Activated naive CD8-positive, alpha-beta T cell treated with anti-CD3 and anti-CD28 coated beads, Interleukin-2, amount 10 ng/mL, durations not matched to agents 7 days and 5 days (primary cell): ENCODE results near the gene CDC42EP3. TPM values are rescaled to one million over a fixed set of nuclear protein-coding genes. Genes with fewer than 3 reads are reported as not detected.

Experiments used
- ATAC-seq: fragments of 150-1000 bp; cut with Tn5 transposase; one replicate; pipeline ENCODE4 v1.10.0; 2021; ENCODE audit warnings: low read depth, moderate library complexity
- POLR2A ChIA-PET: fragments of 350-600 bp; sonication (Branson Sonifier 250); formaldehyde crosslinking; loops from one replicate; lab custom pipeline; 2021; ENCODE audit warnings: antibody characterized with exemption; lab: Charles Lee
- DNase-seq: peaks from one replicate; pipeline ENCODE4 v3.0.0; 2021
- H3K27ac Mint-ChIP-seq: one replicate; pipeline ENCODE4 v1.8.0; 2022; ENCODE audit warnings: mild to moderate bottlenecking, mixed read lengths
- H3K27me3 Mint-ChIP-seq: one replicate; pipeline ENCODE4 v1.8.0; 2022; ENCODE audit warnings: mild to moderate bottlenecking, moderate library complexity, mixed read lengths
- H3K36me3 Mint-ChIP-seq: one replicate; pipeline ENCODE4 v1.8.0; 2021; ENCODE audit warnings: mild to moderate bottlenecking, mixed read lengths
- H3K4me1 Mint-ChIP-seq: one replicate; pipeline ENCODE4 v1.8.0; 2021; ENCODE audit warnings: mixed read lengths
- H3K4me3 Mint-ChIP-seq: one replicate; pipeline ENCODE4 v1.8.0; 2022; ENCODE audit warnings: mild to moderate bottlenecking, moderate library complexity, mixed read lengths
- H3K9me3 Mint-ChIP-seq: one replicate; pipeline ENCODE4 v1.8.0; 2021; ENCODE audit warnings: mixed read lengths
- total RNA-seq, 2 experiments: library from RNA; stranded (reverse); gene quantifications; one replicate each; pipeline ENCODE4 v1.2.3, GENCODE V29; 2021

The CDC42EP3 gene, protein sequence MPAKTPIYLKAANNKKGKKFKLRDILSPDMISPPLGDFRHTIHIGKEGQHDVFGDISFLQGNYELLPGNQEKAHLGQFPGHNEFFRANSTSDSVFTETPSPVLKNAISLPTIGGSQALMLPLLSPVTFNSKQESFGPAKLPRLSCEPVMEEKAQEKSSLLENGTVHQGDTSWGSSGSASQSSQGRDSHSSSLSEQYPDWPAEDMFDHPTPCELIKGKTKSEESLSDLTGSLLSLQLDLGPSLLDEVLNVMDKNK
- 10 to 100 TPM; 39.5 to 40.1 TPM for total RNA-seq

DNA sequence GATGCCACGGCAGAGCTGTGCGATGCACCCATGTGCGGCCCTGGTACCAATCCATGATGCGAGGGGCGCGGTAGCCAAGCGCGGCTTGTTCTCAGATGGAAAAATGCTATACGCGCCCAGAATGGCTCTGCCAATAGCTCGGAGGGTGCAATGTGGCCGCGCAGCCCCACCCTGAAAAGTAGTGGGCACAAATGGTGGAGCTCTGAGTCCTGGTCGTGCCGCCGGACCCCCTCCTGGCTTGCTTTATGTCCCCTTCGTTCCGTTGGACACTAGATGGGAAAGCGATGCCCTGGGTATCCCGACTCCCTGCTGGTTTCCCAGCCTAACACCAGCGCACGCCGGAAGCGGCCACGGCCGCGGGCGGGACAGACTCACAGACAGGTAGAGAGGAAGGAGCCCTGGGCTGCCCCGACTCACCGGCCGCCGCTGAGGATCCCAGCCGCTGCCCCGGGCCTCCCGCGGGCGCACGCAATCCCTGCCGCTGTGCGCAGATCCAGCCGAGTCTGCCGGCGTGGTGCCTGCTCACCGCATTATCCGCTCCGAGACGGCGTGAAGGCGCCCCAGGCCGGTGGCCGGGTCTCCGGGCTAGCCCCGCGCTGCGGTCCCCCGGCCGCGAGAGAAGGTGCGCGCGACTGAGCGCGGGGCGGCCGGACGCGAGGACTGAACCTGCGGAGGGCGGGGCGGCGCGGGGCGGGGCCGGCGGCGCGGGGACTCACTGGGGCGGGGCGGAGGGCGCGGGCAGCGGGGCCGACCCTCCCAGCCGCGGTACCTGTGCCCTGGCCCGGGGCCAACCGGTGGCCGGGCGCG lies at the start of gene CDC42EP3:
Gene CDC42EP3 (minus strand): TSS at position 634 of the 807 bp plus-strand sequence. CDS start 25,055 bp downstream, outside the sequence.
- Mint-ChIP-seq H3K4me1 (peaks cover 30% of the 10 kb centered on the region), H3K4me3 (peak within 1 kb of the TSS; percentile 85), H3K9me3 (no peaks in the 10 kb centered on the region), H3K27ac (peak within 1 kb of the TSS; percentile 84), H3K27me3 (peaks cover 2% of the 10 kb centered on the region), H3K36me3 (peaks cover 3% of the 10 kb centered on the region)
- ATAC-seq (peak; percentile 73), DNase-seq (peak; percentile 84)
- POLR2A ChIA-PET: interaction anchor here (0.6 to 3.2 kb wide), 17 partner anchors 12 to 514 kb away, joined by 3 to 22 read pairs (median 4); partner anchors contain the start of gene EIF2AK2

DNA sequence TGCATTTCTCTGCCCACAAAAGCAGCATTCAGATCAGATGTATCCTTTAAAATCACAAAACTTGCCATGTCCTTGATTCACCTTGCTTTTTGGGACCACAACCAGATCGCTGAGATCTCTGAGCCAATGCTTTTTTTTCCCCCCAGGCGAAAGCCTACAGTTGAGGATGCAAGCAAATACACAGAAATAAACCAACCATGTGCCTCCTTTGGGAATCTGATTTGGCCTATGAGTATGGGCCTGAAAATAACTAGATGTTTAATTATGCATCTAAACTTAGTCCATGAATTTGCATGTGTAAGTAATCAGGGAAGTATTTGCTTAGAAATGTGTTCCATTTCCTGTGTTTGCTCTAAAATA lies 49.7 kb upstream of the CDC42EP3 start:
- Mint-ChIP-seq H3K27me3 (no peaks in the 10 kb centered on the region), H3K4me3 (no peak overlapping the region), H3K36me3 (peaks cover 2% of the 10 kb centered on the region), H3K27ac (no peak overlapping the region), H3K4me1 (peaks cover 3% of the 10 kb centered on the region), H3K9me3 (peaks cover 5% of the 10 kb centered on the region)
- no peak for ATAC-seq
- POLR2A ChIA-PET: no interaction called here
- no peak for DNase-seq

DNA sequence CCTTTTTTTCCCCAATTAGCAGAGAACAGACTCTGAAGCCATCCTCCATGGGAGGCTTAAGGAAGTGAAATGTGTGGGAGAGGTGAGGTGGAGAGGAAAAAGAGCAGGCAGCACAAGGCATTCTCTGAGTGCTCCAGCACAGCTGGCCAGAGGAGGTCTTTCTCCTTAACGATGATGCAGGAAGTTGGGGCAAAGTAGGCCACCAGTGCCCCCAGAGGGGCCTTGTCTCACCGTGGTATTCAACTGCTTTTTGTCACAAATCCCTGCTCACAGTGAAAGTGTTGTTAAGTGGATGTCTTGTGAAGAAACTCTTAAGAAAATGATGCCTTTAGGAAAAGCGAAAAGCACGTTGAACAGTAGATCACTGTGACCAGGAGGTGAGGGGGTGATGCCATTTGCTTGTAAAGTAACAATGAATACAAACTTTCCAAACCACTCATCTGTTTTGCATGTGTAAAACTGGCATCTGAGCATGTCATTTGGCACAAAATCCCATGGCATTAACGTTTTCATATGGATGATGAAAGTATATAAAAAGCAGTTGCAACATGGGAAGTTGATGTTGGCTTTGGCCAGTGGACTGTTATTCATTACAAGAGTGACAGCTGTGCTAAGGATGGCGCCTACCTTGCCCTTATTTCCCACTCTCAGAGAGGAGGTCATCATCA lies 49.2 kb upstream of the CDC42EP3 start:
- no peak overlapping the region for H3K4me3 Mint-ChIP-seq
- H3K36me3 Mint-ChIP-seq: peaks cover 4% of the 10 kb centered on the region
- peaks cover 3% of the 10 kb centered on the region for H3K4me1 Mint-ChIP-seq
- ATAC-seq (no peak), DNase-seq (no peak)
- no peak overlapping the region for H3K27ac Mint-ChIP-seq
- H3K9me3 Mint-ChIP-seq: peaks cover 8% of the 10 kb centered on the region
- no peaks in the 10 kb centered on the region for H3K27me3 Mint-ChIP-seq
- POLR2A ChIA-PET: no interaction called here

DNA sequence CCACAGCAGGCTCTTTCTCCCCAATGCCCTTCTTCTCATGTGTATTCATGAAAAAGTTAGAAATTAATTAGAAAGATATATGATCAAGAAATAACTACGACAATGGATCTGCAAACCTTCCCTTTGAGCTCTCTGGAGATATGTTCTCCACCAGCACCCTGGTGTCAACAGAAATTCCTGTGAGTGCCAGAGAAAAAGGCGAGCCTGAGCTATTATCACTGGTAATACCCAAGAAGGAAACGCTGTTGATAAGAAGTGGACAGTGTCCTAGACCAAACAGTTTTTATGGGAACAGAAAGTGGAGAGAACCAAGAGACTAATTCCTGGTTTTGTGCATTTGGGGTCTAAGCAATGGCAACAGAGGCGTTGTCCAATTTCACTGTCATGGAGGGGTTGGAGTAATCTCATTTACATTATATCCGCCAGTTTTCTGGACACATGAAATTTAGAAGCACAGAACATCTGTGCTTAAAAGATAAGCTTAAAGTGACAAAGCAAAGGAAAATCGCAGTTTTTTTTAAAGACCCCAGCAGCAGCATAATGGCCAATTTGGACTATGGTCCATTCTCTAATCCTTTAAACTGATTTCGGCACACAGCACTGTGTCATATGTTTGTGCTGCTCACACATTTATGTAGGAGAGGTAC lies 47.2 kb upstream of the CDC42EP3 start:
- no peak overlapping the region for H3K27ac Mint-ChIP-seq
- H3K36me3 Mint-ChIP-seq: peaks cover 18% of the 10 kb centered on the region
- no peaks in the 10 kb centered on the region for H3K27me3 Mint-ChIP-seq
- POLR2A ChIA-PET: interaction anchor here (0.5 kb wide), 1 partner anchor 461 kb away, joined by 3 read pairs; no protein-coding TSS in a partner anchor
- peaks cover 7% of the 10 kb centered on the region for H3K4me1 Mint-ChIP-seq
- no peak overlapping the region for H3K4me3 Mint-ChIP-seq
- DNase-seq (no peak), ATAC-seq (no peak)
- H3K9me3 Mint-ChIP-seq: peaks cover 11% of the 10 kb centered on the region

DNA sequence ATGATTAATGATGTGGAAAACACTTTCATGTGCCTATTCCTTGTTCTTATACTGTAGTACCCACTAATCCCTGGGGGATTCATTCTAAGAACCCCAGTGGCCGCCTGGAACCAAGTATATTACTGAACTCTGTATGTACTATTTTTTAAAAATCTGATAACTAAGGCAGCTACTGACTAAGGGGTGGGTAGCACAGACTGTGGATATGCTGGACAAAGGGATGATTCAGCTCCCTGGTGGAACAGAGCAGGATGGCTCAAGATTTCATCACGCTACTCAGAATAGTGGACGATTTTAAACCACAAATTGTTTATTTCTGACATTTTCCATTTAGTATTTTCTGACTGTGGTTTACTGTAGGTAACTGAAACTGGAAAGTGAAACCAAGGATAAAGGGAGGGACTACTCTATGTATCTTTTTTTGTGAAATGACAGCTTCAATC lies 41.8 kb upstream of the CDC42EP3 start:
- H3K27ac Mint-ChIP-seq: peak overlapping the region; percentile 71
- peaks cover 23% of the 10 kb centered on the region for H3K36me3 Mint-ChIP-seq
- DNase-seq: no peak
- H3K27me3 Mint-ChIP-seq: no peaks in the 10 kb centered on the region
- H3K4me3 Mint-ChIP-seq: peak overlapping the region; percentile 20
- peaks cover 8% of the 10 kb centered on the region for H3K9me3 Mint-ChIP-seq
- H3K4me1 Mint-ChIP-seq: peaks cover 36% of the 10 kb centered on the region
- peak; percentile 28 for ATAC-seq
- POLR2A ChIA-PET: interaction anchor here (3.9 kb wide), 1 partner anchor 42 kb away, joined by 22 read pairs; the partner anchor contains the start of gene CDC42EP3

DNA sequence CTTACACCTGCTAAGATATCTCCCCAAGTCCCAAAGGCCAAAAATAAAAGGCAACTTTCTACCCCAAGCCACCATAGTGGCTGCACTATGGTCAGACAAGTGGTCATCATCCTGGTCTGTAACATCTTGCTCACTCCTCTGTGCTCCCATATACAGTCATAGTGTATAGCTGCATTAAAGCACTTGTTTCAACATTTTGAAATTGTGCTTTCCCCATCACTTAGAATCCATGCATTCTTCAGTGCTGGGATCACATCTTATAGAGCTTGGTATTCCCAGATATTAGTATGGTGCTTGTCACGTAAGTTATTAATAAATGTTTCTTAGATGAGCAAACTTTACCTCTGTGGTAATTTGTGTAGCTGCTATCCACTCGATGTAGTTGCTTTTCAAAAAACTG lies 40.4 kb upstream of the CDC42EP3 start:
- H3K27ac Mint-ChIP-seq: peak overlapping the region; percentile 84
- H3K4me3 Mint-ChIP-seq: peak overlapping the region; percentile 60
- H3K4me1 Mint-ChIP-seq: peaks cover 45% of the 10 kb centered on the region
- DNase-seq (no peak), ATAC-seq (peak; percentile 6)
- H3K9me3 Mint-ChIP-seq: peaks cover 8% of the 10 kb centered on the region
- H3K27me3 Mint-ChIP-seq: no peaks in the 10 kb centered on the region
- POLR2A ChIA-PET: interaction anchor here (0.6 to 3.9 kb wide), 2 partner anchors 20 to 40 kb away, joined by 4 to 22 read pairs; partner anchors contain the start of gene CDC42EP3
- peaks cover 24% of the 10 kb centered on the region for H3K36me3 Mint-ChIP-seq

DNA sequence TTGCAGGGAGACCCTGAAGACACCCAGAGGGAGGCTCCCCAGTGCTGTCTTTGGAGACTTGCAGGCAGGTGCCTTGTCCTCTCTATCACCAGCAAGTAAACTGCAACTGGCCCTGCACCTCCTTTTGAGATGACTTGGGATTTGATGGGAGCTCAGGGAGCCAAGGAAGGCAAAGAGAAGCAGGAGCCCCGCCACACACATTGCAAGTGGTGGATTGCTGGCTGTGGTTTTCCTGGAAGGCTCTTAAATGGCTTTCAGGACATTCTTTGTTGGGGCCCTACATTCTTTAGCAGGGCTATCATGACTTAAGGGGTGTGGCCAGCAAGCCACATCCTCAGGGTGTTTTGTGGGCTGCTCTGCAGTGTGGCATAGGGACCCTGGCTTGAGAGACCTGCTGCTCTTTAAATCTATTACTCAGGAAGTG lies 39.9 kb upstream of the CDC42EP3 start:
- peak overlapping the region; percentile 60 for H3K4me3 Mint-ChIP-seq
- POLR2A ChIA-PET: interaction anchor here (3.9 kb wide), 1 partner anchor 40 kb away, joined by 22 read pairs; the partner anchor contains the start of gene CDC42EP3

DNA sequence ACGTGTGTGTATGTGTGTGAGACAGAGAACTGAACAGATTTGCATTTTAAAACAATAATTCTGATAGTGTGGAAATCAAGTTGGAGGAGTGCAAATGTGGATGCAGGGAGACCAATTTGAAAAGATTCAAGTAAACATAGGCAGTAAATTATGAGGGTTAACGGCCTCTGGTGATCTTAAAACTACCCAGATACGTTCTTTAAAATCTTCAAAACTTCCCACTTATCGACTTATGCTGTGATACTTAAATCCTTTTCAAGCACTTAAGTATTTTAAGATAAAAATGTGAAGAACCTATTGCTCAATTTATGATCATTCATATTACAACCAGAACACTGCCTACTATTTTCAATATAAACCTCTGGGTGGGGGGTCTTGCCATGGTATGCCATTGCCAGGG lies 37.7 kb upstream of the CDC42EP3 start:
- H3K4me1 Mint-ChIP-seq: peaks cover 56% of the 10 kb centered on the region
- H3K27ac Mint-ChIP-seq: no peak overlapping the region
- no peak overlapping the region for H3K4me3 Mint-ChIP-seq
- POLR2A ChIA-PET: no interaction called here
- no peaks in the 10 kb centered on the region for H3K27me3 Mint-ChIP-seq
- DNase-seq (no peak), ATAC-seq (no peak)
- peaks cover 16% of the 10 kb centered on the region for H3K36me3 Mint-ChIP-seq
- peaks cover 2% of the 10 kb centered on the region for H3K9me3 Mint-ChIP-seq

More for the DNA sequence above, 39.9 kb upstream of the CDC42EP3 start:
- H3K27ac Mint-ChIP-seq: peak overlapping the region; percentile 84
- ATAC-seq: peak; percentile 98
- peaks cover 24% of the 10 kb centered on the region for H3K36me3 Mint-ChIP-seq
- DNase-seq: peak; percentile 70
- peaks cover 50% of the 10 kb centered on the region for H3K4me1 Mint-ChIP-seq
- H3K27me3 Mint-ChIP-seq: no peaks in the 10 kb centered on the region
- H3K9me3 Mint-ChIP-seq: peaks cover 8% of the 10 kb centered on the region

DNA sequence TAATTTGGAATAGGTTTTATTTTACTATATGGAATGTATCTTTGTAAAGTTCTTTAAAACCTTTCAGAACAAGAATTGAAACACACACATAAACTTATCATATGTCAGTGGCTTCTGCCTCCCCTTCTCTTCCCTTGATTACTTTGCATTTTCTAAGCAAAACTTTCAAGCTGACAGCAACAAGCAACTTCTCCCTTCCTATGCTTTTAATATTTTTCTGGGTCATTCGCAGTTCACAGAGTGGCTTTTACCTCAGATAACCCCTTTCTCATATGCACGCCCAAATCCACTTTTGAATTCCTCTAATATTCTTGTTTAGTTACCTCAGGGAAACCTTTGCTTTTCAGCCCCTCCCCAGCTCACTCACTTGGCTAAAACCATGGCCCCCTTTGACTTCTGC lies 36.7 kb upstream of the CDC42EP3 start:
- no peak for ATAC-seq
- peaks cover 51% of the 10 kb centered on the region for H3K4me1 Mint-ChIP-seq

DNA sequence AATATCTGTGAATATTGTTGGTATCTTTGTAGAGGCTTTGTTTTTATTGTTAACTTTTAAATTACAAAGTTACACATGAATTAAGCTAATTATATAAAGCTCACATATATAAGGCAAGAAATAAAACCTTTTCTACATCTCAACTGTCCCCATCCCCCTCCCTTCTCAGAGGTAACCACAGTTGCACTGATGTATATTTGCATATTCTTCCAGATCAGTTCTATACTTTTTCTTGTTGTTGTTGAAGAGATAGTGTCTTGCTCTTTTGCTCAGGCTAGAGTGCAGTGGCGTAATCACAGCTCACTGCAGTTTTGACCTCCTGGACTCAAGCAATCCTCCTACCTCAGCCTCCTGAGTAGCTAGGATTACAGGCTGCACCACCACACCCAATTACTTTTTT lies 36.0 kb upstream of the CDC42EP3 start:
- ATAC-seq (no peak), DNase-seq (no peak)
- POLR2A ChIA-PET: interaction anchor here (1.6 to 2.2 kb wide), 2 partner anchors 35 to 36 kb away, joined by 4 to 7 read pairs; partner anchors contain the start of gene CDC42EP3
- no peaks in the 10 kb centered on the region for H3K27me3 Mint-ChIP-seq
- H3K27ac Mint-ChIP-seq: no peak overlapping the region
- H3K4me3 Mint-ChIP-seq: no peak overlapping the region
- H3K36me3 Mint-ChIP-seq: peaks cover 9% of the 10 kb centered on the region
- peaks cover 48% of the 10 kb centered on the region for H3K4me1 Mint-ChIP-seq
- peaks cover 5% of the 10 kb centered on the region for H3K9me3 Mint-ChIP-seq

More for the DNA sequence above, 36.7 kb upstream of the CDC42EP3 start:
- peaks cover 9% of the 10 kb centered on the region for H3K36me3 Mint-ChIP-seq
- POLR2A ChIA-PET: interaction anchor here (2.2 kb wide), 1 partner anchor 36 kb away, joined by 7 read pairs; no protein-coding TSS in a partner anchor
- no peak overlapping the region for H3K27ac Mint-ChIP-seq
- no peak overlapping the region for H3K4me3 Mint-ChIP-seq
- DNase-seq: no peak
- no peaks in the 10 kb centered on the region for H3K27me3 Mint-ChIP-seq
- H3K9me3 Mint-ChIP-seq: peaks cover 5% of the 10 kb centered on the region

DNA sequence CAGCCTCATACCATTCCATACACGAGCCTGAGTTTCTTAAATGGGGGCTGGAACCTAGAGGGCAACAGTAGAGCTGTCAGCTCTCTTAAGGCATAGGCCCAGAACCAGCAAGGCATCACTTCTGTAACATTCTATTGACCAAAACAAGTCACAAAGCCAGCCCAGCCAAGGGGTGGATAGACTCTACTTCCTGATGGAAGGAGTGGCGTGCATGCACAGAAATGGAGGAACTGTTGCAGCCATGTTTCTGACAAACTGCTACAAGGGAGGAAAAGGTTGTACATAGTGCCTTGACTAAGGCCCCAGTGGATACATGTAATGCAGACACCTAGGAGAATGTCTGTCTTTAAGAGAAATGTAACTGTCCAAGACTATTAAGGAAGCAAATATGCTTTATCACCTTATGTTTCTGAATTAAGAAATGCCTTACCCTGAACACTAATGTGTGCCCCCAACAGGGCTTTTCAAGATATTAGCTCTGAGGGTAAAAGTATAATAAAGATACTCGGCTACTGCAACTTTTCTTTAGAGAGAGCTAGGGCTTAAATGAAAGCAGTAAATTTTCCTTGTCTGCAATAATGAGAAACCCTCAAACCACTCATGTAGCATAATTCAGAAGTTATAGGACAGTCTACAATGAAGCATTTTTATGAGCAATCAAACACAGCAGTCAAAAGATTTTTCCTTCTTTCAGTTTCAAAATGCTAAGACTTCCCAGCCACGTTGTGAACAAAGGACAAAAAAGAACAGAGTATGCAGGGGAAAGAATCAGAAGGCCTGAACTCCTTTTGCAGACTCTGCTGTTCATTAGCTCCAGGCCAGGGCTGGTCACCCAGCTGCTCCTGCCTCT lies 35.1 kb upstream of the CDC42EP3 start:
- POLR2A ChIA-PET: interaction anchor here (0.7 to 2.2 kb wide), 3 partner anchors 12 to 36 kb away, joined by 4 to 7 read pairs (median 4); partner anchors contain the start of gene CDC42EP3
- Mint-ChIP-seq H3K4me3 (peak overlapping the region; percentile 20), H3K9me3 (peaks cover 5% of the 10 kb centered on the region), H3K4me1 (peaks cover 41% of the 10 kb centered on the region), H3K27ac (peak overlapping the region; percentile 54), H3K36me3 (peaks cover 9% of the 10 kb centered on the region), H3K27me3 (no peaks in the 10 kb centered on the region)
- DNase-seq (no peak), ATAC-seq (no peak)

DNA sequence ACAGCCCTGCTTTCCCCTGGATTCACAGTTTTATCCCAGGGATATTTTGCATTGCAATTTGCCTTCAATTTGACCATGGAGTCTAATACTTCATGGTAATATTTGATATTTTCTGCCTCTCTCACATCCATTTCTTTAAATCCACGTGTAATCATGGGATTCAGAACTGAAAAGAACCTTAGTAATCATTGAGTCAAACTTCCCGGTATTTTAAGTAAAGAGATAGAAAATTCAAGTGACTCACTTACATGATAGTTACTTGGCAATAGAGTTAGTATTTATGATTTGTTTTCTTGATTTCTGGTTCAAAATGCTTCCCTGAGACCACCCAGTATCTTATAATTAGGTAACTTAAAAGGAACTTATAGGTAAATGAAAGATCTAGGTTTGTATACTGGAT lies 33.7 kb upstream of the CDC42EP3 start:
- no peak overlapping the region for H3K27ac Mint-ChIP-seq
- peaks cover 9% of the 10 kb centered on the region for H3K36me3 Mint-ChIP-seq
- H3K9me3 Mint-ChIP-seq: peaks cover 8% of the 10 kb centered on the region
- ATAC-seq (no peak), DNase-seq (no peak)
- no peak overlapping the region for H3K4me3 Mint-ChIP-seq
- POLR2A ChIA-PET: no interaction called here
- peaks cover 28% of the 10 kb centered on the region for H3K4me1 Mint-ChIP-seq
- H3K27me3 Mint-ChIP-seq: no peaks in the 10 kb centered on the region
